HG02973 (cell line): ENCODE measurements around the gene FBXL14.

Experiments used
- ATAC-seq: cut with Tn5 transposase; IDR thresholded peaks from one replicate; pipeline ENCODE4 v1.9.1; 2021; ENCODE audit warnings: moderate library complexity; ENCODE audit not compliant: unreplicated experiment

The FBXL14 gene

GRCh38 chr12:1540690-1541089, 53.7 kb downstream of the FBXL14 start:
- no peak for ATAC-seq

- no peak for ATAC-seq
Observed at GRCh38 chr12:1539135-1539534, 55.2 kb downstream of the FBXL14 start.

- no peak for ATAC-seq
Observed at GRCh38 chr12:1536817-1537216, 57.6 kb downstream of the FBXL14 start.

DNA sequence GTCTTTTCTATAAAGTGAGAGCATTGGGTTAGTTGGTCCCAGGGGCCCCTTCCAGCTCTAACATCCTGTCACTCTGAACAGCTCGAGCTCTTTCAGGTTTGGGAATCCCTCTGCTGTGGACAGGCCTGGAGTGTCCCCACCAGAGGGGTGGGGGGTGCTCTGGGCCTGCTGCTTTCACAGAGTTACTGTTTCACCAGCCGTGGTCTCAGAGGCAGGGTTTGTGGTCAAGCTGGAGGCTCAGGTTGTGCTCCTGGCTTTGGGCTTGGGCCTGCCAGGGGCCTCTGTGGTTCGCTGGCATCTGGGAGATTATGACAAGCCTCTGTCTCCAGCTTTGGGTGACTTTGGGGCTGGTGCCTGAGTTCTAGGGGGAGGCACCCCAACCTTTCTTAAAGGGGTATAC, 59.6 kb downstream of the FBXL14 start:
- no peak for ATAC-seq

DNA sequence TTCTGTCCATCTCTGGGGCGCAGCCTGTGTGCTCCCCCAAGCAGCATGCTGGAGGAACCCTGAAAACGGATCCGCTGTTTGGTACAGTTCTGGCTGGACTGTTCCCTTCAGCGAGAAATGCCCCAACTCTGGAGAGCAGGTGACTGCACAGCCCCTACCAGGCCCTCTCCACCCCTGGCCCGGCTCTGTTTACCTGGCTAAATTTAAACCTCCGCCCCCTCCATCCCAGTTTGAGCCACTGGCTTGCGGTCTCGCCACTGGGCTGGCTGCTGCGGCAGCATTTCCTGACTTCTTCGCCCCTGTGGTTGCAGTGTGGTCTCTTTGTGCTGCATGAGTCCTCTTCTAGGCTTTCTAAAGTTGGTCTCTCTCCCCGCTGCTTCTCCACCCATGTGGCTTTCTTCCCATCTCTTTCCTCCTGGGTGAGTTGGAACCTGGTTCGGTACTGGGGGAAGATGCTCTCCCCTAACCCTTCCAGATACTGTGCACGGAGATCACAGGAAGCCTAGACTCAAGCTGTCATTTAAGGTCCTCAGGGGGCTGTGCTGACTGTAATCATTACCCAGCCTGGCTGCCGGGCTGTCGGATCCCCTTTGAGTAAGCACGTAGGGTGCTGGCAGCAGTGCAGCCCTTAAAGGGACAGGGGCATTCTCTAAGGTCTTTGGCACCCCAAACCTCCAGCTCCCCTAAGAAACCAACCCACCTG, 60.6 kb downstream of the FBXL14 start:
- peak; percentile 45 for ATAC-seq

DNA sequence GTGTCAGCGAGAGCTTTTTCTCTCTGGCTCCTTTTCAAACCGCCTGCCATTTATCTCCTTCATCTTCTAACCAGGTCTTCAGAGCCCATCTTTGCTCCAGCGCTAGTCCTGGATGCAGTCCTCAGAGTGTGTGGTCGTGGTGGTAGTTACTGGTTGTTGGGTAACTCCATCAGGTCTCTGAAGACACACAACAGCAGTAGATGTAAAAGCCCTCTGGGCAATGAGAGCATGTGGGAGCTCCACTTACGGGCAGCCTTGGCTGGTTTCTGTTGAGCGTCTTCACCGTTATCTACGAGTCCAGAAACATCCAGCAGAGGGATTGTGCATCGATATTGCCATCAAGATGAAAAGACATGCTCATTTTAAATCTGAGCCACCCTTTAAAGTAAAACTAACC, 61.2 kb downstream of the FBXL14 start:
- no peak for ATAC-seq

DNA sequence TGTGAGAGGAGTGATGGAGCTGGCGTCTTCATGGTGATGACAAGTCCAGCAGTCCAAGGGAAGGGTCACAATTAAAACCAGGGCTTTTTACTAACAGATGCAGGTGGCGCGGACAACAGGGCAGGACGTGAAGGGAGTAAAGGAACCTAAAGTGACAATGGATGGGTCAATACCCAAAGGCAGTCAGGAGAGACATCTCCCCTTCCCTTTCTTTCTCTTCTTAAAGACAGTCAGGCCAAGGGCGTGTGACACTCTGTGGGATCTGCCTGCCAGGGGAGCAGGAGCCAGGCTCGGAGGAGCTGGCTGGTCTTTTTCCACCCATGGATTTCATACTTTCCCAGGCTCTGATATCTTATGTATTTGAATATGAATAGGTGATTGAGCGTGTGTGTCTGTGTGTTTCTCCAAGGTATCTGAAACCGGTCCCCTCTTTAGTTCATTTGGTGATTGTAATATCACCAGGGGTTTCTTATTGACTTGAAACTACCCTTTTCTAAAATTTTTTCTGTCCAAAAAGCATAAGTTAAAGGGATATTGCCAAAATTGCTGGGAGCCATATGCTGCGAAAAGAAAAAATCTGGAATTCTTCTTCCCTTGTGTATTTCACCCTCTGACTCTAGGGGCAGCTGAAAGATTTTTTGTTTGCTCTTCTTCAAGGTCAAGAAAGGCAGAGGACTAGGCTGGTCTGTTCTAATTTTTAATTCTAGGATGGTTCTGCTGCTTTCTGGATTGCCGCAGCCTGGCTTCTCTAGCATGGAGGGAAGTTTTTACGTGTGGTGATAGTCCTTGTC, 61.8 kb downstream of the FBXL14 start:
- ATAC-seq, result no peak

GRCh38 chr12:1531654-1532374, 62.6 kb downstream of the FBXL14 start:
- ATAC-seq, result no peak

GRCh38 chr12:1531153-1531653, 63.2 kb downstream of the FBXL14 start:
- ATAC-seq, result no peak

GRCh38 chr12:1530592-1531152, 63.7 kb downstream of the FBXL14 start:
- ATAC-seq, result no peak

DNA sequence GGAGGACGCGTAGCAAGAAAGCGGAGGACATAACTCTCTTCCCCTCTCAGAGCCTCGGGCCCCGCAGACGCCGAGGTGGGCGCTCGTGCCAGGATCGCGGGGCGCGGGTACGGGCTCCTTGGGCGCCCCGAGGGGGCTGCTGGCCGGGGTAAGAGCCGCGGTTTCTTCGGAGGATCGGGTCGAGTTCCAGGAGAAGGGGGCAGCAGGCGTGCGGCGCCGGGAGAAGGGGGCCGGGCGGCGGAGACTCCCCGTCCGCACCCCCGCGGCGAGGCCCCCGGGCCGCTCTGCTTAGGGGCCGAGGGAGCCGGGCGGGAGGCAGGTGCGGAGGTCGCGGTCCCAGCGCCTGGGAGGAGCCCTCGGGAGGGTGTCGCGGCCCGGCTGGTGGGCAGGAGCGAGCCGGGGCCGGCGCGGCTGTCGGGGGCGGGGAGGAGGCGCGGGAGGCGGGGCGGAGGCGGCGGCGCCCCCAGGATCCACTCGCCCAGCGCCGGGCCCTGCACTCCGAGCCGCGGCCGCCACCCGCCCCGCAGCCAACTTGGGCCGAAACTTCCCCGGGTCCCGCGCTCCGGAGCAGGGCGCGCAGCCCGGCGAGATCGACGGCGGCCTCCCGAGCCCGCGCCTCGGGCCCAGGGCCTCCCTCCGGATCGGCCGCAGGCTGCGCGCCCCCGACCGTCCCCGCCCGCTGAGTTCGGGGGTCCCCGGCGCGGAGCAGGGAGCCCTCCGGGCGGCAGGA, 64.4 kb downstream of the FBXL14 start:
- no peak for ATAC-seq

GRCh38 chr12:1529228-1529861, 65.0 kb downstream of the FBXL14 start:
- ATAC-seq, result no peak

GRCh38 chr12:1528791-1529190, 65.6 kb downstream of the FBXL14 start:
- no peak for ATAC-seq

GRCh38 chr12:1527789-1528188, 66.6 kb downstream of the FBXL14 start:
- ATAC-seq, result no peak

DNA sequence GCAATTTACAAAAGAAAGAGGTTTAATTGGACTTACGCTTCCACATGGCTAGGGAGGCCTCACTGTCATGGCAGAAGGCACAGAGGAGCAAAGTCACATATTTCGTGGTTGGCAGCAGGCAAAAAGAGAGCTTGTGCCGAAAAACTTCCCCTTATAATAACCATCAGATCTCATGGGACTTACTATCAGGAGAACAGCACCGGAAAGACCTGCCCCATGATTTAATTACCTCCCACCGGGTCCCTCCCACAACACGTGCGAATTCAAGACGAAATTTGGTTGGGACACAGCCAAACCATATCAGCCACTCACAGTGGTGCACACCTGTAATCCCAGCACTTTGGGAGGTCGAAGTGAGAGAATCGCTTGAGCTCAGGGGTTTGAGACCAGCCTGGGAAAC, 68.5 kb downstream of the FBXL14 start:
- ATAC-seq, result no peak

DNA sequence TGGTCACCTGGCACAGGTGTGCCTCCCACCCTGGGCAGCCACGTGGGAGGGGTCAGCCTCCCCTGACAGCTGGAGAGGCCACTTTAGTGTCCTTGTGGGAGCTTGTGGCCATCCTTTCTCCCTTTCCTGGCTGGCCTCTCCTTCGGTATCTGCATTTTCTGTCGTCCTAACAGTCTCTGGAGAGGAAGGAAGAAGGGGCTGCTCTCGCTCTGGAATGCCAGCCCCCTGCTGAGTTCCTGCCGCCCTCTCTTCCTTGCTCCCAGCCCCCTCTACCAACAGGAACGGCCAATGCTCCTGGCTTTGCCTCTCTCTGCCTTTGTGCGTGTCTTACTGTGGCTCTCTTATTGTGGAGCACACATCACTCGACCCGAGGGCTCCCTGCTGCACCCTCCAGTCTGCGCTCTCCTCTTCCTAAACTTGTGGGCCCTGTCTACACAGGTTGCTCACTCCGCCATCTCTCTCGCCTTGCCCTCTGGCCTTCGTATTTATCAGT, 70.8 kb downstream of the FBXL14 start:
- no peak for ATAC-seq

DNA sequence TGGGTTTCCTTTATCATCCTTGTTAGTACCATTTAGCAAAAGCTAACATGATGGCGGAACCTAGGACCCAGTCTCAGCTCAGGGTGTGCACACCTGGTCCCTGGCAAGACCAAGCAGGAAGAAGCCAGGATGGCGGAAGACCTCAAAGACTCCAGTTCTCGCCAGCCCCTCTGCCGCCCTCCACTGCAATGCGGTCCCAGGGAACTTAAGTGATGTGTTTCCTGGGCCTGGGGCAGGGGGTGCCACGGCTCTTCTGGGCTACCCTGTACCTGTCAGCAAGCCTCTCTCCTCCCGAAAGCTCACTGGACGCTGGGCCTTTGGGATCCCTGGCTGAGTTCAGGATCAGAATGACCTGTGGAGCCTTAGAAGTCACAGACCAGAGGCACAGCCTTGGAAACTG, 71.3 kb downstream of the FBXL14 start:
- no peak for ATAC-seq

- no peak for ATAC-seq
Observed at GRCh38 chr12:1519642-1520041, 74.7 kb downstream of the FBXL14 start.

DNA sequence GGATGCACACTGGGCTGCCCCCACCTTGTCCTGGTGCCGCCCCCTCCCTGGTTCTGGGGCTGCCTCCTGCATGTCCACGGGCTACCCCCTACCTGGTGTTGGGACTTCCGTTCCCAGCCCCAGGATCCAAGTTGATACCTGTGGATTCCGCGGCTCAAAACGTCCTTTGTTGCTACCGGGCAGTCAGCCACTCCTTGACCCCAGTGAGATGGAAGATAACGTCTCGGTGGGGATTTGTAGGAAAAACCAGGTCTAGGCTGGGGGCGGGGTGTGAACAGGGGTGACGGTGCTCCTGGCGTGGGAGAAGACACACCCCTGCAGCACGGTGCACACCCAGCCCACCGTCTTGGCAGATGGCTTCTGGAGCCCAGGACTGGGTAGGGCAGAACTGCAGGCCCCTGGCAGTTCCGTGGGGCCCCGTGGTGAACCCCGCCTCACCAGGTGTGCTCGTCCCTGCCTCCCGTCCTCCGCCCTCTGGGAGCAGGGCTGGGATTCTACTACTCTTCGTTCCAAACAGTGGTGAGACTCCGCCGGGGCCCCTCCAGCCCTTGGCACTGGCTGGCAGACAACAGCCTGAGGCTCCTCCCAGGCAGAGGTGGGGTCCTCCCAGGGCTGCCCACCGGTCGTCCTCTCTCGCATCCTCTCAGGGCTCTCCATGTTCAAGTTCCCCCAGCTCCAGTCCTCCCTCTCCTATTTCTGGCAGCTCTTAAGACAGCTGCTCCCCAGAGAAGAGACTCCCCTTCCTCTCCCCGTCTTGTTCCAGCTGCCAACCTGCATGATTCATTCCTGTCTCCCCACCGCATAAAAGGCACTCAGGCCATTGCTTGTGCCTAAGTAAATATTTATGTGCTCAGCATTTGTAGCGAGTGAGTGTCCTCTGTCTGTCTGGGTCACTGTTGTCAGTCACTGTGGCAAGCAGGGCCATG, 75.5 kb downstream of the FBXL14 start:
- ATAC-seq, result no peak
